Fibroblast of lung (primary cell): Measurements from ENCODE around the gene ZXDC.

Source experiments
- CTCF ChIP-seq, 2 donors: IDR thresholded peaks in 1 of 2; conservative IDR thresholded peaks in 1 of 2; 1 replicate in 1 of 2; 2 replicates in 1 of 2; pipeline ENCODE4 v1.5.1; 2011 to 2012; ENCODE audit warnings: low read length in 2 of 2, control low read depth in 1 of 2, inconsistent platforms in 1 of 2, low read depth in 1 of 2, mild to moderate bottlenecking in 1 of 2
- EZH2 ChIP-seq: IDR thresholded peaks from 2 replicates; pipeline ENCODE4 v1.5.1; 2012; ENCODE audit warnings: low read length, control low read depth, mild to moderate bottlenecking; ENCODE audit errors: missing control alignments

GRCh38 chr3:126493051-126493450, 17.4 kb upstream of the ZXDC start:
- TF ChIP-seq CTCF (conservative IDR thresholded peaks at IDR 0.05 in 1 of 2, IDR thresholded peaks at IDR 0.05 in 1 of 2; ENCODE audit: low read depth in 1 of 2, low read length in 2 of 2) (no peak), EZH2 (no peak)
